GM18867 (cell line): ENCODE results near the gene HADHA.
"Not testable (repeated sequence)": the region's sequence is repeated elsewhere in the genome, so short reads cannot be mapped to it uniquely, and the experiment has no call there.

ENCODE experiments used
- ATAC-seq: cut with Tn5 transposase; IDR thresholded peaks from one replicate; pipeline ENCODE4 v1.9.1; 2021; ENCODE audit warnings: mild to moderate bottlenecking, moderate library complexity; ENCODE audit not compliant: unreplicated experiment

The HADHA gene

DNA sequence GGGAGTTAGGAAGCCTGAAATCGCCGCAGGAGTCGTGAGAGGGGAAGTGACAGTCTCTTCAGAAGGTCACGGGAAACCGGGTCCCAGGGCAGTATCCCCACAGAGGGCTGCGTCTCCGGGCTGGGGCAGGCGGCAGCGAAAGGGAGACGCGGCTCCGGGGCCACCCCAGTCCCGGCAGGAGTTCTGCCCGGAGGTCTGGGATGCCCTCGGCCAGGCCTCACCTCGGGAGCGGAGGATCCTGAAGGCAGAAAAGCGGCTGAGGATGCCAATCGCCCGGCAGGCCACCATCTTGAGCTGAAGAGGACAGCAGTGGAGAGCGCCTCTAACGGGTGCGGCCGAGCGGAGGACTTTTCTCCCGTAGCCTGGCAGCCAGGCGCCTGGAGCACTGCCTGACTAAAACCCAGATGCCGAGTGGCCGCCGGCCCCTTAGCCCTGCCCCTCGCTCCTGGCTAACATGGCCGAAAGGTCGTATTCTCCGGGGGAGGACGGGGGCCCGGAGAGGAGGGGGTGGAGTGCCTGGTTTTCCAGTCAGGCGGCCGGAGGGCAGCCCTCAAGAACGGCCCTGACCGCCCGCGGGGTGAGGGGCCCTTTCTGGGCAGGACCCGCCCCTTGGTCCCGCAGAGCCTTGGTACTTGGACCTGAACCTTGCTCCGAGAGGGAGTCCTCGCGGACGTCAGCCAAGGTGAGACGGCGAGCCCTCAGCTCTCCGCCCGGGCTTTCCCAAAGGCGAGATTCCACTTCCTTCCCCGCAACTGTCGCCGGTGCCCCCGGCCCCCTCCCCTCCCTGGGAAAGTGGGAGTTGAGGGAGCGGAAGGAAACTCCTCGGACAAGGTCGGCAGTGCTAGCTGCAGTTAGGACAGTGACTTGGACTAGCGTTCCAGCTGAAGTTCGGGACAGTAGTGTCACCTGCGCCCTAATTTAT, at the start of gene HADHA, which contains the start of gene HADHB:
Gene HADHA, minus strand, starts transcription at position 324 of the 922 bp plus-strand sequence. Its CDS starts 36 bp downstream, at position 288.
Gene HADHB, plus strand, starts transcription at position 631 of the 922 bp plus-strand sequence. CDS start 9,316 bp downstream, outside the sequence.
- peak; percentile 68 for ATAC-seq

DNA sequence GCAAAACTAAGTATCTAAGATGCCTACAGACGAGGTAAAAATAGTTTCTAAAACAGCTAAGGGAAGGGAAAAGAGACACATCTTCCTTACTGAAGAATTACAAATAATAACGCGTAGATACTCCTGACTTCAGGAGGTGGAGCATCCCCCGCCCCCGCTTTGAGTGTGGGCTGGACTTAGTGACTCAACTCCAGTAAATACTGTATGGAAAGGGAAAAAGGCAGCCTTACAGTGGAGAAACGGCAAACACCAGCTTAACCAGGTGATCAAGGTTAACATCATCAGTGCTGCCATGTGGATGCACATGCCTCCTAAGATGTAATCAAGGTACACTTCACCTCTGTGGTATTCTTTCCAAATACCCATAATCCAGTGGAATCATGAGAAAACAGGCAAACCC, 48.2 kb upstream of the HADHA start:
- ATAC-seq: no peak

DNA sequence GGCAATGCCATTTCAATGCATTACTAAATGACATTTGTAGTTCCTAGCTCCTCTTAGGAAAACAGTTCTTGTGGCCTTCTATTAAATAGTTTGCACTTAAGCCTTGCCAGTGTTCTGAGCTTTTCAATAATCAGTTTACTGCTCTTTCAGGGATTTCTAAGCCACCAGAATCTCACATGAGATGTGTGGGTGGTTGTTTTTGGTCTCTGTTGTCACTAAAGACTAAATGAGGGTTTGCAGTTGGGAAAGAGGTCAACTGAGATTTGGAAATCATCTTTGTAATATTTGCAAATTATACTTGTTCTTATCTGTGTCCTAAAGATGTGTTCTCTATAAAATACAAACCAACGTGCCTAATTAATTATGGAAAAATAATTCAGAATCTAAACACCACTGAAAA, 45.6 kb upstream of the HADHA start:
- no peak for ATAC-seq

DNA sequence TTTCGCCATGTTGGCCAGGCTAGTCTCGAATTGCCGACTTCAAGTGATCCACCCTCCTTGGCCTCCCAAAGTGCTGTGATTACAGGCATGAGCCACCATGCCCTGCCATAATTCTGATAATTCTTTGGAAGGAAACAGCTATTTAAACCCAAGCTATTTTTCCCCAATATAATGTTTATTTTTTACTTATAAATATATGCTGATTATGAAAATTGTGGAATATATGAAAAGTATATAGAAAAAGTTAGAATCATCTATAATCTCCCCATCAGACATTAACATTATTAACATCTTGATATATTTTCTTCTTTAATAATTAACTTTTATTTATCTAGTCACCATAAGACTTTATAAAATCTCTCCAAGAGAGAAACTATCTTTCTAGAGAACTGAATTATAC, 41.5 kb upstream of the HADHA start:
- no peak for ATAC-seq

DNA sequence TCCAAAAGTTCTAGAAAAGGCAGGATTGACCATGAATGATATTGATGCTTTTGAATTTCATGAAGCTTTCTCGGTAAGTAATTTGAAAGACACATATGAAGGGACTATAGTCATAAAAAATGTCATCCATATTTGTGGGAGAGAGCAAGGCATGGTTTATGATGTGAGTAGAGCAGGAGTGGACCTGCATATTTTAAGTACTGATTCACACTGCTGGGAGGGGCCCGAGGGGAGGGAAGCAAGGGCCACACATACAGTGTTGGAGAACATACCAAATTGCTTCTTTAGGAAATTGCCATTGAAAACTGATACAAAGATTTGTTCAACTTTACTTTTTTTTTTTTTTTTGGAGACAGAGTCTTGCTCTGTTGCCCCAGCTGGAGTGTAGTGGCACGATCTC, 39.7 kb upstream of the HADHA start:
- no peak for ATAC-seq

DNA sequence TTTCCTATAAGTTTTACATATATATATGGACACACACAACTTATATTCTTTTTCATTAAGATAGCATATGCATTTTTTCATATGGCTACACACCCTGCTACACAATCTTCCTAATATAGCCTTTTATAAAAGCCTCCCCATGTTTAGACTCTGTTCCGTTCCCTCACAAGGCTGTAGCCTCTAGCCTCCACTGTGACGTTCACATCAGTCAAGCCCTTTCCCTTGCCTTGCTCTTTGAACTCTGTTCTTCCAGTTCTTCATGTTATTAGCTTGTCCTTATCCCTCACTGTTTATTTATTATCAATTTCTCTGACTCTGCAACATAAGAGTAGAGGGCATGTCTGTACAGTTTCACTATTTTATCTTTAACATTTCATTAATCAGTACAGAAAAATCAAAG, 39.2 kb upstream of the HADHA start:
- no peak for ATAC-seq

DNA sequence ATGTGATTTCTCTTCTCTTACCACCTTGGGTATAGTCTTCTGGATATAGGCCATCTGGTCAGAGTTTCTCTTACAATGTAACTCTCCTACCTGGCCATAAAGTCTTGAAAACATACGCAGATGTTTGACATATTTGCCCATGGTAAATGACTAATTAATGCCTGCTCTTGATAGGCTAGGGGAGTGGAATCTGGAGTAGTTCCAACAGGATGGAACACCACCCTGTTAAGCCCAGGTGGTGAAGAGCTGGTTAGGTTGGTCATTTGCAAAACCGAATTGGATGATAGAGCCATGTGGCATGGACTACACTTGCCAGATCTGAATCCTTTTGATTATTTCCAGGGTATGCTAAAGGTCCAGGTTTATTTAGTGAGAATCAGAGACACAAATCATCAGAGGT, 36.8 kb upstream of the HADHA start:
- ATAC-seq: no peak

DNA sequence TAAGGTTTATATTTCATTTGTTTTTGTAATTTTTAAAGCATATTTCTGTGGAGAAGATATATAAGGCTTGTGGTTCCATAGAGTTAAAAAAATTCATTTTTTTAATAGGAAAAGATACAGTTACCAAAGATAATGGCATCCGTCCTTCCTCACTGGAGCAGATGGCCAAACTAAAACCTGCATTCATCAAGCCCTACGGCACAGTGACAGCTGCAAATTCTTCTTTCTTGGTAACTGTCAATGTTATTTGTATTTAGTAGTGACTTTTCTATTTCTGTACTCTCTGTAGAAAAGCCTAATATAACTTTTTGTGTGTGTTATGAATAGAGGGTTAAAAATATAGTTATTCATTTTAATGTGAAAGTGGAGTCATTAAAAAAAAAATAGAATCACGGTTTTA, 35.5 kb upstream of the HADHA start:
- no peak for ATAC-seq

DNA sequence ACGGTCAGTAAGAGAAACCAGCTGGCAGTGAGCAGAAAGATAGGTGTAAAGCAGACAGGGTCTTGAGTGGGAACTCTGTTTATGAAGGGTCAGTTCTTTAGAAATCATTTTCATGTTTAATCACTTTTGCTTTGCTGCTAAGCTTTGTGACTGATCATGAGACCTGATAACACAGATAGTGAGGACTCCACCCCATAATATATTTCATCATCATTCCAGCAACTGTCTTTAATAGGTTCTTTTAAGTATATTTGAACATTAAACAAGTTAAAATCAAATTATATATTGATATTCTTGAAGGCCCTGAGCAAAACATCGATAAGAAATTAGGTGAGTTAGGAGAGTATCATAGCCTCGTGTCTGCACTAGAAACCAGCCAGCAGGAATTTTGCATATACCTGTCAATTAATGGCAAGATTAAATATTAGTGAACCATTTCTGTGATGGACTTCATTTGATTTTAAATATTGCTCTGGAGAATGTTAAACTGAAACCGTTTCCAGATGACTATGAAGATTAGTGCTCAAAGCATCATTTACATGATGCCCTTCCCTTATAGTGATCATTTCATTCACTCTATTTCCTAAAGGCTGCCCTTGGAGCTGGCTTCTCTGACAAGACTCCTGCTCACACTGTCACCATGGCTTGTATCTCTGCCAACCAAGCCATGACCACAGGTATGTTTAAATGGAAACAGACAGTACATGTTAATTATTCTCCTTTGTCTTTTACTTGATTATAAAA, 32.2 kb upstream of the HADHA start:
- ATAC-seq: no peak

DNA sequence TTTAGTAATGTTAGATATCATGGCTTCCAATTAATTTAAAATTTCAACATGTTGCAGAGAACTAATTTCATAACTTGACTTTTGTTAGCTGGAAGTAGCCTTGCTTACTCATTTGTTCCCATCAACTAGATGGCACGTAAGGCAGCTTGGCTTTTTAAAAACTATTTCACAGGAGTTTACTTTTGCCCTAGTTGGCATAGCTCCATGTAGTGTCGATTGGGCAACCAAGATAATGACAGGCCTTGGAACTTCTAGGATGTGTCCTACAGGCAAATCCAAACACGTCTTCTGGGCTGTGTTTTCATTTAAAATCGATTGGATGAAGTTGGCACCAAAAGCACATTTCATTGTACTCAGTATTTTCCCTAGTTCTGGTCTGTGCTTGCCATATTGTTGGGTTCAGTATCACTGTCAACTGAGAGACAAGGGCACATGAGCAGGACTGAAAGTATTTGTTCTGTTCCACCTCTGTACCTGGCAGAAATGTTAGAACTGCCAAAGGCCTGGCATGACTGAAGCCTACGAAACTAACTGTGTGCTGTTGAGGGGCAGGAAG, 29.7 kb upstream of the HADHA start:
- ATAC-seq: no peak

DNA sequence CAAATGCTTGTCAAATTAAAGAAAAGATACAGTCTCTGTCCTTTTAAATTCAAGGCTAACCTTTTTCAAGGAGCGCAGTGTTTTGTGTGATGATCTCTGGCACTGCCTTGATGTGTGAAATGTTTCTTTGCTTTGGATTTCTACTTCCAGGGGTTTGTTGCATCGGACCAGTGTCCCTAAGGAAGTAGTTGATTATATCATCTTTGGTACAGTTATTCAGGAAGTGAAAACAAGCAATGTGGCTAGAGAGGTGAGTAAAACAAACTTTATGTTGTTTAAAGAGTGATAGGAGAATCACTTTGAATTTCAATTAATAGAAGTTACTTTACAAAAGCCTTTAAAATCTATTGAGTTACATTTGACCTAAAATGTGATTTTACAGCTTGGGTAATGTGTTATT, 29.1 kb upstream of the HADHA start:
- ATAC-seq: no peak

DNA sequence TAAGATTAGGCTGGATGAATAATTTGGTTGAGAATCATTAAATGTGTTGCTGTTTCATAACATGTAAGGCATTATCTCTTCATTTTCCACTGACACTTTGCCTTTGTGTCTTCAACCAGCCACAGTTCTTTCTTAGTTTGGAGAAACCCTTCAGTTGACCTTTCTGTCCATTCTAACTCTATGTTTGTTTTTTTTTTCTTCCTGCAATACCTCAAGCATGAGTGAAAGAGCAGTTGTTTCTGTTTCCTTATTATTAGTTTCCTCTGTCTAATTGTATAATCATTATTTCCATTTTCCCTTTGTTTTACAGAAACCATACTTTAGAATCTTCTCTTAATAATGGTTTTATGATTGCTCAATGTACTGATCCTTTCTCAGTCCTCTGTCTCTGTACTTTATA, 25.9 kb upstream of the HADHA start:
- ATAC-seq: no peak

DNA sequence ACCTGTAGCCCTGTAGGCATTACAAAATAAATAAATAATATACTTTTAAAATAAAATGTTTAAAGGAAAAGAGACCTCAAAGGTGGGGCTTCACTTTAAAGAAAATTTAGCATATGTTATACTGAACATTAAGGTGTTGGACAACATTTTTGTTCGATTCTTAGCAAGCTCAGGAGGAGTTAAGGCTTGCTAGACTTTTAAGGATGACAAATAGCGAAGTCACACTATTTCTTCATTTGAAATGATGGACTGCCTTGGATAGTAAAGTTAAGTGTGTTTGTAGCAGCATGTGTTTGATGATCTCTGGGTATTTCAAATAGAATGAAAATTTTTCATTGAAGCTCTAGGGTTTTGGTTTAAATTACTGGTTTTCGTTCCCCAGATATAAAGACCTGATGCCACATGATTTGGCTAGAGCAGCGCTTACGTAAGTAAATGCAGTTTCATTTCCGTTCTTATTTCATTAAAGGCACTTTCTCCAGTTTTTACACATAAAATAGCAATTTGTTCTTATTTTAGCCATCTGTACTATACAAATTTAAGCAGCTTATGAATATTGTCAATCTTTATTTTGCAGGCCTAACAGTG, 25.2 kb upstream of the HADHA start:
- no peak for ATAC-seq

DNA sequence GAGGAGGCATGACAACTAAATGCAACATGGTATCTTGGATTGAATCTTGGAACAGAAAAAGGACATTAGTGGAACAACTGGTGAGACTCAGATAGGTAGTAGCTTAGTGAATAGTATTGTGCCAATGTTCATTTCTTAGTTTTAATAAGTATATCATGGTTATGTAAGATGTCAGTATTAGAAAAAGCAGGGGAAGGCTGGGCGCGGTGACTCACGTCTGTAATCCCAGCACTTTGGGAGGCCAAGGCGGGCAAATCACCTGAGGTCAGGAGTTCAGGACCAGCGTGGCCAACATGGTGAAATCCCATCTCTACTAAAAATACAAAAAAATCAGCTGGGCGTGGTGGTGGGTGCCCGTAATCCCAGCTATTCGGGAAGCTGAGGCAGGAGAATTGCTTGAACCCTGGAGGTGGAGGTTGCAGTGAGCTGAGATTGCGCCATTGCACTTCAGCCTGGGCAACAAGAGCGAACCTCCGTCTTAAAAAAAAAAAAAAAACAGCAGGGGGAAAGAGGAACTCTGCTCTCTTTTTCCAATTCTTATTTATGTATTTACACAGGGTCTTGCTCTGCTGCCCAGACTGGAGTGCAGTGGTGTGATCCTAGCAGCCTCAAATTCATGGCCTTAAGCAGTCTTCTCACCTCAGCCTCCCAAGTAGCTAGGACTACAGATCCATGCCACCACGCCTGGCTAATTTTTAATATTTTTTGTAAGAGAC, 24.4 kb upstream of the HADHA start:
- ATAC-seq: not testable (repeated sequence)

DNA sequence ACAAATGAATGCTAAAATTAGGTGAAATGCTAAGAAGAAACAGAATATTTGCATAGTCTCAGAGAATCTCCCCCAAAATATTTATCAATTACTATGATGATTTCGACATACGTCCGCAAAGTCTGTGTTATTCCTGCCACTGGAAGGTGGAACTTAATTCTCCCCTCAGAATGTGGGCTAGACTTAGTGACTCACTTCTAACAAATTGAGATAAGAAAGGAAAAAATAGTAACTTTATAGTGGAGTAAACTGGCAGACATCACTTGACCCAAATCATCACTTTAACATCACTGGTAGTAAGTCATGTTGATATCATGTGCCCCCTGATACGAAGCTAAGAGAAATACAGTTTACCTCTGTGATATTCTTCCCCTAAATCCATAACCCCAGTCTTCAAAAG, 23.8 kb upstream of the HADHA start:
- no peak for ATAC-seq

DNA sequence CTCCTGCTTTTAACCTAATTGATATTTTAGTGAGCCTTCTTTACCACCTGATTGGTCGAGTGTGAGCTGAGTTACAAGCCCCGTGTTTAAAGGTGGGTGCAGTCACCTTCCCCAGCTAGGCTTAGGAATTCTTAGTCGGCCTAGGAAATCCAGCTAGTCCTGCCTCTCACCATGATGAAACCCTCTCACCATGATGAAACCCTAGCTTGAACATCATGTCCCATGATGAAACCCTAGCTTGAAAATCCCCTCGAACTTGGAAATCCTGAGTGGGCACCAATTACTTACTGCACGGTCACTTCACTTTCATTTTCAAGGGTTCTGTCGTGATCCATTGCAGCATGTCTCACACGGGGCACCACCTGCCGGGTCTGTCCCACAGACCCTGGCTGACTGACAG, 14.4 kb upstream of the HADHA start:
- ATAC-seq: not testable (repeated sequence)

DNA sequence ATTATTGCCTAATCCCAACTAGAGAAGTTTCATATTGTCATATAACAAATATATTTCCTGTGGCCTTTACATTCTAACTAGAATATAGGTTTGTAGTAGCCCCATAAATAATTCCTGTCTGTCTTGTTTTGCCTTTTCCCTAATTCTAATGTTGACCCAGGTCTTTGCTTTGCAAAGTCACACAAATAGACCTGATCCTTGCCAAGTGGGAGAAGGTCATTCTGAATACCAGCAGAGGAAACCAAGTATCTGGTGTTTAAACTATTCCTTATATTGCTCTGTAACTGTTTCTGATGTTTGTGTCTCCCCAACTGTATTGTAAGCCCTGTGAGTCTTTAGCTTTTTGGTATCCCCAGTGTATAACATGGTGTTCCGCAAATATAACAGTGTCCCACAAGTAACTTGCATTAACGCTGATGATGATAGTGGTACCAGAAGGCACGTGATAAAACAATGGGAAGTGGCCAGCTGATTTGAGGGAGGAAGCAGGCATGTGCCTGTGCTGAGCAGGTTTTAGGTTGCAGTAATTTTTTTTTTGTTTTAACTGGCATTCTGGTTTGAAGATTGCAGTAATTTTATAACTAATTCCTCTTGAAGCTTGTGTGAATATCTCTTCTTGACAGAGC, 11.4 kb upstream of the HADHA start:
- no peak for ATAC-seq

DNA sequence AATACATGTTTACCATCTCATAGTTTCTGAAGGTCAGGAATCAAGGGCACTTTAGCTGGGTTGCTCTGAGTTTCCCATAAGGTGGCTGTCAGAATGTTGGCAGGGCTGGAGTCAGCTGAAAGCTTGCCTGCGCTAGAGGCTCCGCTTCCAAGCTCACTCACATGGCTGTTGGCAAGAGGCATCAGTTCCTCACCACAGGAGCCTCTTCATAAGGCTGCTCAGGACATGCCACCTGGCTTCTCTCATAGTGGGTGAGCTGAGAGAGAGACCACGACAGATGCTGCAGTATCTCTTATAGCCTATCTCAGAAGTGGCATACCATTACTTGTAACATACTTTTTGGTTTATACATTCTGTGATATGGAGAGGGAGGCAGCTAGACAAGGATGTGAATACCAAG, 7.5 kb upstream of the HADHA start:
- no peak for ATAC-seq

DNA sequence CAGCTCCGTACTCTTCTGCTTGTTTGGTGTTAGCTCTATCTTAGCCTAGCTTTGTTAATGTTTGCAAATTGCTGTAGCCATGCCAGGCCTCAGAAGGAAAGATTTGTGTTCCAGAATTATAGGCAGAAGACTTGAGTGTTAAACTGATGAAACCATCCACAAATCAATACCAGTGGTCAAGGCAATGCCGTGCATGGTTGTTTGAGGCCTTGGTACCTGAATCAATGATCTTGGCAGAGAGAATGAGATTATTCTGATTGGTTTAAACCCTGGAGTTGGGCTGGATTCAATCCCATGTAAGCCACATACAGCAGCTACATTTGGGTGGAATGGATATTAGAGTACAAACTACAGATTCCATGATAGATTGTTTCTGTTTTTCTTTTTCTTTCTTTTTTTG, 5.2 kb upstream of the HADHA start:
- ATAC-seq: no peak

DNA sequence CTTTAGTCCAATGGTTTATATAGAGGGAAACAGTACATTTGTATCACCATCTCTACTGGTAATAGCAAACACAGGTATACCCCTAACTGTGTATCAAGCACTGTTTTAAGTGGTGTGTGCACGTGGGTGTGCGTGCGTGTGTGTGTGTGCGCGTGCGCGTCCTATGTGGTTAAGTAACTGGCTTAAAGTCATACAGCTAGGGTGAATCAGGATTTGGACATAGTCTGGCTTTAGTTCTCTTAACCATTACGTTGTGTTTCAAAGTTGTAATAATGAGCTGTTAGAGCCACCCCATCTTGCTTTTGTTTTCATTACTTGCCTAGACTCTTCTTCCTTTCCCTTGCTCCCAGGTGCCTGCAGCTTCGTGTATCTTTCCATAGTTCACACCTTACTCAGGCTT, 2.4 kb upstream of the HADHA start:
- no peak for ATAC-seq
